Measurements from ENCODE around the gene PRKN. TPM values are rescaled to one million over a fixed set of nuclear protein-coding genes. Genes with fewer than 3 reads are reported as not detected.

Gene PRKN
- total RNA-seq, 1 donor from 2014 or later = not detected

DNA sequence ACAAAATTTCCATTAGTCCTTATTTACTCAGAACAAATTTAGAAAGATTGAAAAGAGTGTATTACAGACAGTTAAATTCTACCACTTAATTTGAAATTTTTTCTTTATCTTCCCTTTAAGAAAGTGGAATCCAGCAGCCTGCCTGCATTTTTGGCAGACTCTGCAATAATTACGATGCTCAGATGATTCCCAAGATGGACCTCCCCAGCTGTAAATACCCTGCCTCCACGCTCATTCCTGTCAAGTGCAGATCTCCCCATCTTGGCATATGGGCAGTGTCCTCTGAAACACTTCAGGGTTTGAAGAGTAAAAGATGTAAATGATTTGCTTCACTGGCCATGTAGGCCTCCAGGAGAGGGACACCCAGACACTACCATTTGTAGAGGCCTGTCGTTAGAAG lies 471.2 kb downstream of the PRKN start:
- intact Hi-C loops (cut with micrococcal nuclease) = no loop called here

GRCh38 chr6:162251257-162251656 lies 476.3 kb downstream of the PRKN start:
- intact Hi-C loops (cut with micrococcal nuclease) = no loop called here

- intact Hi-C loops (cut with micrococcal nuclease) = no loop called here
These were observed 477.5 kb downstream of the PRKN start for GRCh38 chr6:162249907-162250642.

DNA sequence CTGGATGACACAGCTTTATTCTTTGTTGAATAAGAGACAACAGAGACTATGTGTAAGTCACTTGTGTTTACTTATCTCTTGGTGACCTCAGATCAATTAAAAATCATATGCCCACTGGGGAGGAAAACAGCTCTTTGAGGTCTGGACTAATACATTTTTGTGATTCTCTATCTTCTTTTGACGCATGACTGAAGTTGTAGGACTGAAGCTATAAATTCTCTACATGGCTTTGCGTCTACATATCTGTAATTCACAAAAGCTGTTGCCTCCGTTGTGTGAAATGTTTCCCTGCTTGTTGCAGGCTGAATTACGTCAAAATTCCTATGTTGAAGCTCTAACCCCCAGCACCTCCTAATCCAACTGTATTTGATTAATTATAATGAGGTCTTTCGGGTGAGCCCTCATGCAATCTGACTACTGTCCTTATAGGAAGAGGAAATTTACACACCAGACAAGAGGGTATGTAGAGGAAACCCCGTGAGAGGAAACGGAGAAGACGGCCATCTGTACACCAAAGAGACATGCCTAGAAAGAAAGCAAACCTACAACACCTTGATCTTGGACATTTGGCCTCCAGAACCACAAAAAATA lies 481.6 kb downstream of the PRKN start:
- intact Hi-C loops (cut with micrococcal nuclease) = no loop called here

GRCh38 chr6:162244031-162244430 lies 483.5 kb downstream of the PRKN start:
- intact Hi-C loops (cut with micrococcal nuclease) = no loop called here

DNA sequence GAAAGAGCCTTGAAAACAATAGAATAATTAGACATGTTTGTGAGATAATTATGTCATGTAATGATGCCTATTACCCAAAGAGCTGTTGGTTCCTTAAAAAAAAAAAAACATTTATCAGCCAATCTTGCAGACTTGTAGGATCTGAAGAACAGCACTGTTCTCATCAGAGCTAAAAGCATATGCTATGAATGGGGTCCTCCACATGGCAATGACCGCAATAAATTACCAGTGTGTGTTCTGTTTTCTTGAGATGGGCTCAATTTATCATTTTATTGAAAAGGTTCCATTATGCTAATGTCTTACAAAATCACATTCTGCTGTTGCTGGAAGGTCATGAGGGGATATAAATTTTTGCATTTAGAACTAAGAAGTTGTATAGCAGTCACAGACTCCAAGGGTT lies 484.7 kb downstream of the PRKN start:
- intact Hi-C loops (cut with micrococcal nuclease) = no loop called here

GRCh38 chr6:162239330-162239729 lies 488.2 kb downstream of the PRKN start:
- intact Hi-C loops (cut with micrococcal nuclease) = no loop called here

DNA sequence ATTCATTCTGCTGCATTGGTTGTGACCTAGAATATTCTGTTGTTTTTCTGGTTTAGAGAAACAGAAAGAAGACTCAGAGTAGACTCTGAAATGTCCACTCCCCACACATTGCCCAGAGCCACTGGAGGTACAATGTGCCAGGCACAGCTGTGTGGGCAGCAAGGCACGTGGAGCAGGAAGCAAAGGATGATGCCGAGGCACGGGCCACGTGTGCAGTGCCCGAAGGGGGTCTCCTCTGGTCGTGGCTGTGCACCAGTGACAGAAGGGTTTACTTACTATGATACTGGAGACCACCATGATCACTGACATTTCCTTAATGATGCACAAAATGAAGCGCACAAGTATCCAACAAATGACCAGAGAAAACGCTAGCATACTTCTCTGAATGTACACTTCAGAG lies 488.9 kb downstream of the PRKN start:
- intact Hi-C loops (cut with micrococcal nuclease) = no loop called here

DNA sequence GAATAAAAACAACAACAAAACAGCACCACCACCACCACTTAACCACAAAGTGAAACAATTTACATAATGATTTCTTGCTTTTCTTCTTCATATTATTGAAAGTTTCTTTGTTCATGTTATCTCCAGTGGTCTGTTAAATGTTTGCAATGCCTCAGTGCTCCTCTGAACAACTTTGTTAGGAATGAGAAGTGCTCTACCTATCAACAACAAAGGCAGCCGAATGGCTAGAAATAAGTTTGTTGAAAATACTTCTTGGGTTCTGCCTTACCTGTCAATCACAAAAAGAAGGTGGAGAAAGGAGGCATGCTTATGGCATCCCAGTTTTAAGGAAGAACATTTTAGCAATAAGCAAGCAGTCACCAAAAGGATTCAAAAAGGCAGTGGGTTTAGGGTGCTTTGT lies 490.2 kb downstream of the PRKN start:
- intact Hi-C loops (cut with micrococcal nuclease) = no loop called here

DNA sequence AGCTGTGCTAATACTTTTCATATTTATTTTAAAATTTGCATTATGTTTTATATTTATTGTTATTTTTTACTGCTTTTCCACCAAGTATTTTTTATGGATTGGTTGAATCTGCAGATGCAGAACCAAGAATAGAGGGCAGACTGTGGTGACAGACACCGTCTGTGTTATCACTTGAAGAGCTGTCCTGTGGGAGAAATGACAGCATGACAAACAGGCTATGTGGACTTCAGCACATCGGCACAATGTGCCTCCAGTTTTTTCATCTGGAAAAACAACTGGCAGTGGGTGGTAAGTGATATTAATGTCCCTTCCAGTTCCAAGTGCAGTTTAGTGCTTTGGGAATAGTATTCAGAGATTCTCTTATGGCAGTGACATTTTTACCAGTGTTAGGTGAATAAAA lies 492.9 kb downstream of the PRKN start:
- intact Hi-C loops (cut with micrococcal nuclease) = no loop called here

GRCh38 chr6:162230147-162230752 lies 497.3 kb downstream of the PRKN start:
- intact Hi-C loops (cut with micrococcal nuclease) = no loop called here

DNA sequence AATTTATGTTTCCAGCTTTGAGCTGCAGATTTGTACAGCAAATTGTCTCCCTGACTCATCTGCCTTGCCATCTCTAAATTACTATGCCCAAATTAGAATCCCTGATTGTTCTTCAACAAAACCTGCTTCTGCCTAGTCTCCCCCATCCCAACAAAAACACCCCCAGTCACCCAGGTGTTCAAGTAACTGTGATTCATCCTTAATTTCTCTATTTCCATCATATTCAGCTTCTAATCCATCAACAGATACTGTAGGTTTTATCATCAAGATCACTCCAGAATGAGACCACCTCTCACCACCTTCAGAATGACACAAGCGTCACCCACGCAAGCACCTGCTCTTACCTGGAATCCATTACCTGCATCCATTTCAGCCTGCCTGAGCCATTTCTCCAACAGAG lies 498.5 kb downstream of the PRKN start:
- intact Hi-C loops (cut with micrococcal nuclease) = no loop called here

- intact Hi-C loops (cut with micrococcal nuclease) = no loop called here
These were observed 500.8 kb downstream of the PRKN start for GRCh38 chr6:162226803-162227202.

DNA sequence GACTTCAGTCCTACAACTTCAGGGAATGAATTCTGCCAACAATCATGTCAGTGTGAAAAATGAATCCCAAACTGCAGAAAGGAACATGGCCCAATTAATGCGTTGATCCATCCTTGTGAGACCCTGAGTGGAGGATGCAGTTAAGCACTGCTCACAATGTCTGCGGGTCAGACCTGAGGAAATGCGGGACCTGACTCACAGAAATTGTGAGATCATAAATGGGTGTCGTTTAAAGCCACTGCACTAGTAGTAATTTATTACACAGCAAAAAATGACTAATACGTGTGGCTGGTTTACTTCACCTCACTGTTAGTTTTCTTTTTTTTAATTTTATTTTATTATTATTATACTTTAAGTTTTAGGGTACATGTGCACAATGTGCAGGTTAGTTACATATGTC lies 505.0 kb downstream of the PRKN start:
- intact Hi-C loops (cut with micrococcal nuclease) = no loop called here

DNA sequence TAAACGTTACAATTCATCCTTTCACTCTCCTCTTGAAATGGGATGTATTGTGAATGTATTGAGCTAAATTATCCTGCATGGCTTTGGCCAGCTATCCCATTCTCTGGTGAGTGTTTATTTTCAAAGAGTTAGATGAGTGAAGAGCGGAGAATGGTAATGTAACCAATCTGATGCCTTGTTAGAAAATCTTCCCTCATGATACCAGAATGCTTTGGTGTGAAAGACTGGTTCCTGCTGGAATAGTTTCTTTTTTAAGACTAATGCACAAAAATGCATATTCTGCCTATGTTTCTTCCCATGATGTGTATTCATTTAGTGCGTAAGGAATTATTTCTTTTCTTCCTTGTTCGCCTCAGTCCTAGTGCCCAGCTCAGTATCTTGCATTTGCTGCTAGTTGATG lies 506.7 kb downstream of the PRKN start:
- intact Hi-C loops (cut with micrococcal nuclease) = no loop called here

- intact Hi-C loops (cut with micrococcal nuclease) = no loop called here
These were observed 508.3 kb downstream of the PRKN start for GRCh38 chr6:162219266-162219665.

DNA sequence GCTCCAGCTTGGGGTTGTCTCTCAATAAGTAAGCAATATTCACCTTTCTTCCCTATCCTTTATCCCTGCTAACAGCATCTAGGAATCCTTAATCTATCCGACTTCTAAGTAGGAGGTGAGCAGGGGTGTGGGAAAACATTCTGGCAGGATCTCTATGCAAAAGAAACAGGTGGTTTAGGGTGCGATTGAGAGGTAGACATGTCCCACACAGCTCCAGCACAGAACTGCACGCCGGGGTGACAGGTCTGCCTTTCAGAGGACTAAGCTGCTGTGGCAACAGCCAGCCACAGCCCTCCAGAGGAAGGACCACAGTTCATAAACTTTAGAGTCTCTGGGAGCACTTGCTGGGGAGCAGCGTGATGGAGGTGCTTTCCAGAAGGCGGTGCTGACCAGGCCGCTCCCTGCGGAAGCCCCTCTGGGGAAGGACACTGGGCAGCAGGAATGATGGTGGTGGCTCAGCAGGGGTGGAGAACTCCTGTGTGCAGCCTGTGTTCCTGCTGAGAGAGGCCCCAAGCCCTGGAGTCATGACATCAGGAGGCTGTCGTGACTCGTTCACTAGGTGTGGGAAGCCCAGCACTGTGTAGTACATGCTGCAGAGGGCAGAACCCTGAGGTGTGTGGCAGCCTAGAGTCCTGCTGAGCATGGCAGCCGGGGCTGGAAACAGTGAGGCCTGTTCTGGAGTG lies 509.6 kb downstream of the PRKN start:
- intact Hi-C loops (cut with micrococcal nuclease) = no loop called here

DNA sequence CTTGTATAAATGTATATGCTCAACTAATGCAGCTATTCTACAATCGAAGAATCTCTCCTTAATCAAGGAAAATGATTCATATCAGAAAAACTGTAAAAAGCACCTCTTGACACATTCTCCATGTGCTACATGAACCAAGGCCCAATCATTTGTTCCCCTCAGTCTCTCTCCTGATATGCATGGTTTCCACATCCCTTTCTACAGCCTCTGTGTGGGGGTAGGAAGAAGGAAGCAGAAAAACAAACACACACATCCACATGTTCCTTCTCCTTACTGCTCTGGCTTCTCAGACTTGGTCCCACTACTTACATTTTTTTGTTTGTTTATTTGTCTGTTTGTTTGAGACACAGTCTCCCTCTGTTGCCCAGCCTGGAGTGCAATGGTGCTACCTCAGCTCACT lies 510.5 kb downstream of the PRKN start:
- intact Hi-C loops (cut with micrococcal nuclease) = no loop called here

DNA sequence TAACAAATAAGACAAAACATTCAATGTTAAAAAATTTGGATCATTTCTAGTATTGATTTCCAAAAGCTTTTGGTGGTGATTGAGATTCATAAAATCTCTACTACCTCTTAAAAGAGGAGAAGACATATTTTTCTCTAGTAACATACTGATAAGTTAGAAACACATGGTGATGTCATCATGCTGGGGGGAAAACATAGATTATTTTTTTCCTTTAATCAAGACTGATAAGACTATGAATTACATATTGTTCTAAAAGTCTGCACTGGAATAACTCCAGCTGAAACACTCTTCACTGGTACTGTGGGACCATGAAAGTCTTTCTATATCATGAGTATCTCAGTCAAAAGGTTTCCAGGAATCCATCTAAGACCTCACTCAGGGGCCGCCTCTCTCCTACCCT lies 515.8 kb downstream of the PRKN start:
- intact Hi-C loops (cut with micrococcal nuclease) = no loop called here

DNA sequence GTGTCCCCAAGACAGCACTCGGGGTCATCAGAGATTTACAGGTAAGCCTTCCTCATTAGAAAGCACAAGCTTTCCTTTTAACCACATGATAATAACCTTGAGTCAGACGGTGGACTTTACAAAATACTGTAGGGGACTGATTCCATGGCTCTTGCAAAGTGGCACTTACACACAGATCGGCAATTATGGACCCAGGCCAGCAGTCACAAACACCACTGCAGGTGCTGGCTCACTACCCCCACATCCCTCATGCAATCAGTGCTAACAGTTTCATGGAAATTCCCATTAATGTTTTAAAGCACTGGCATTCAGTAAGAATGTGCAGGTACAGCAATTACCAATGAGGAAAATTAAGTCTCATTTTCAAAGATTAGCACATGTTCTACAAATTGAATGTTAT lies 516.5 kb downstream of the PRKN start:
- intact Hi-C loops (cut with micrococcal nuclease) = no loop called here

GRCh38 chr6:162203287-162203686 lies 524.3 kb downstream of the PRKN start:
- intact Hi-C loops (cut with micrococcal nuclease) = no loop called here

DNA sequence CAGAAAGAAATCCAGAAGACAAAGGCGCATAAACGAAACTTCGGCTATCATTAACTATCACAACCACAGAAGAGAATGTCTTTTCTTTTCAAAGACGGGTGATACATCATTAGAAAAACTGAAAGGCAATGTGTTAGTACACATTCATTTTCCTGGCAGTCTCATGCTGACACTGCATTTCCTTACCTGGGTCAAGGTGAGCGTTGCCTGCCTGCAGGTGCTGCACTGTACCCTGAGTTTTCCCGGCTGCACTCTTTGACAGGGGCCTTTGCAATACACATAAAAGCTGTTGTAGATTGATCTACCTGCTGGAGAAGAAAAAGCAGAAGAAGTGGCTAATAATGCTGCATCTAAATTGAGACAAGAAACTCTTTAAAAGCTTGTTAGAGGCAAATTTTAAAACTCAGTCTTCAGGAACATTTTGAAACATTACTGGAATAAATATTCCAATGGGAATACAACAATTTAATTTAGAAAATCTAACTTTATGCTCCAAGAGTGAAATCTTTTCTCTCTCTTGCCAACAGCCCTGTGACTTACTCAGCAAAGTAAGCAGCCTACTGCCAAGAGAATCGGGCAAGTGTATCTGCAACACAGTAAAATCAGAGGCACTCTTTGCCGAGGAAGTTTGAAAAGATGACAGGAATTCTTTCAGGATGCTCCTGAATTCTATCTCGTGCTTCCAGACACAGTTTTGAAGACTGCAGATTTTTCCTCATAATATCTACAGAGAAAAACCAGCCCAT lies 526.4 kb downstream of the PRKN start:
- intact Hi-C loops (cut with micrococcal nuclease) = no loop called here
